KMS-11 (cell line): ENCODE data around the gene STAM.
A peak's percentile ranks its signal among the peaks of the same experiment; 100 is the strongest.

ENCODE experiments used
- H2AFZ ChIP-seq: fragments of 200-600 bp; sonication (generic); 2 replicates; pipeline ENCODE4 v1.6.1; 2016; ENCODE audit warnings: antibody characterized with exemption, mixed run types, low read depth
- H3K27ac ChIP-seq: fragments of 200-600 bp; sonication (generic); 2 replicates; pipeline ENCODE4 v1.6.1; 2016; ENCODE audit warnings: mild to moderate bottlenecking, mixed run types
- H3K27me3 ChIP-seq: fragments of 200-600 bp; sonication (generic); 2 replicates; pipeline ENCODE4 v1.6.1; 2017; ENCODE audit warnings: mild to moderate bottlenecking, low read depth, mixed run types, moderate library complexity; ENCODE audit not compliant: insufficient read depth
- H3K36me3 ChIP-seq: fragments of 200-600 bp; sonication (generic); 2 replicates; pipeline ENCODE4 v1.6.1; 2017; ENCODE audit warnings: mild to moderate bottlenecking, mixed run types; ENCODE audit not compliant: insufficient read depth
- H3K4me1 ChIP-seq: fragments of 200-600 bp; sonication (generic); 2 replicates; pipeline ENCODE4 v1.6.1; 2016; ENCODE audit warnings: mild to moderate bottlenecking, low read depth, mixed run types; ENCODE audit not compliant: poor library complexity, severe bottlenecking
- H3K4me2 ChIP-seq: fragments of 200-600 bp; sonication (generic); 2 replicates; pipeline ENCODE4 v1.7.0; 2016; ENCODE audit warnings: mild to moderate bottlenecking, mixed run types
- H3K4me3 ChIP-seq: fragments of 200-600 bp; sonication (generic); IDR thresholded peaks from 2 replicates; pipeline ENCODE4 v1.6.1; 2017; ENCODE audit warnings: low read depth, low read length, mixed read lengths; ENCODE audit not compliant: insufficient read depth
- H3K79me2 ChIP-seq: fragments of 200-600 bp; sonication (generic); 2 replicates; pipeline ENCODE4 v1.6.1; 2016; ENCODE audit warnings: low read depth, mixed run types; ENCODE audit not compliant: insufficient read depth
- H3K9ac ChIP-seq: fragments of 200-600 bp; sonication (generic); 2 replicates; pipeline ENCODE4 v1.6.1; 2016; ENCODE audit warnings: mild to moderate bottlenecking, mixed run types
- H4K20me1 ChIP-seq: fragments of 200-600 bp; sonication (generic); 2 replicates; pipeline ENCODE4 v1.6.1; 2016; ENCODE audit warnings: mild to moderate bottlenecking, mixed run types; ENCODE audit not compliant: insufficient read depth
- TF ChIP-seq, protein P1 (sequence below): fragments of 200-600 bp; sonication (generic); conservative IDR thresholded peaks from 2 replicates; pipeline ENCODE4 v1.6.1; 2017; ENCODE audit warnings: low read depth, mild to moderate bottlenecking, antibody characterized with exemption, low read length, moderate library complexity, mixed read lengths

Gene STAM

DNA sequence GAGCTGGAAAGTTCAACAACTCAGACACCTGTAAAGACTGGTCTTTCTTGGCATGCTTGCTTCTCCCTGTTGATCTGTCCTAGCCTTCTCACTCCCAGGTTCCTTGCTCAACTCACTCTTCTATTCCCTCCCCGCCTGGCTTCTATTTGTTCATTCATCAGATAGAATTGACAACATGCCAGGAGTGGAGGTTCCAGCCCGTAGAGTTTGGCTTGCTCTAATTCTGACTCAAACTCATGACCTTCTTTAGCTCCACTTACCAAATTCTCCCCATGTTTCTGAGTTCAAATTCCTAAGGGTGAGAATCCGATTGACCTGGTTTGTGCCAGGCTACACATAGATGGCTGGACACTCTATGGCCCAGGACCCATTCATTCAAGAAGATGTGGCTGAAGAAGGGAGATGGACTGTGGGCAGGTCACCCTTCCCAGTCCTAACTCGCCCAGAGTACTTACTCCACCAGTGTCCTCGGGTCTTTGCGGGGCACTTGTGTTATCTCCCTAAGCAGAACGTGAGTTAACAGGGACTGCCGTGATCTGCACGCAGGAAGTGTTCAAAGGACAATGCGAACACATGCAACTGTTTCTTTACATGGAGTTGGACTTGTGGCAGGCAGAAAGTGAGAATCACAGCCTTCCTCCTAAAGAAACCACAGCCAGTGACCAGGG is 104.1 kb downstream of the STAM start:
- Histone ChIP-seq H3K4me1 (peaks cover 17% of the 10 kb centered on the region), H3K27ac (no peak overlapping the region), H3K4me2 (no peak overlapping the region), H3K9ac (no peak overlapping the region), H3K4me3 (no peak overlapping the region), H3K27me3 (no peaks in the 10 kb centered on the region), H2AFZ (no peak overlapping the region), H3K79me2 (no peaks in the 10 kb centered on the region), H4K20me1 (no peaks in the 10 kb centered on the region), H3K36me3 (no peaks in the 10 kb centered on the region)
- TF ChIP-seq, protein P1, sequence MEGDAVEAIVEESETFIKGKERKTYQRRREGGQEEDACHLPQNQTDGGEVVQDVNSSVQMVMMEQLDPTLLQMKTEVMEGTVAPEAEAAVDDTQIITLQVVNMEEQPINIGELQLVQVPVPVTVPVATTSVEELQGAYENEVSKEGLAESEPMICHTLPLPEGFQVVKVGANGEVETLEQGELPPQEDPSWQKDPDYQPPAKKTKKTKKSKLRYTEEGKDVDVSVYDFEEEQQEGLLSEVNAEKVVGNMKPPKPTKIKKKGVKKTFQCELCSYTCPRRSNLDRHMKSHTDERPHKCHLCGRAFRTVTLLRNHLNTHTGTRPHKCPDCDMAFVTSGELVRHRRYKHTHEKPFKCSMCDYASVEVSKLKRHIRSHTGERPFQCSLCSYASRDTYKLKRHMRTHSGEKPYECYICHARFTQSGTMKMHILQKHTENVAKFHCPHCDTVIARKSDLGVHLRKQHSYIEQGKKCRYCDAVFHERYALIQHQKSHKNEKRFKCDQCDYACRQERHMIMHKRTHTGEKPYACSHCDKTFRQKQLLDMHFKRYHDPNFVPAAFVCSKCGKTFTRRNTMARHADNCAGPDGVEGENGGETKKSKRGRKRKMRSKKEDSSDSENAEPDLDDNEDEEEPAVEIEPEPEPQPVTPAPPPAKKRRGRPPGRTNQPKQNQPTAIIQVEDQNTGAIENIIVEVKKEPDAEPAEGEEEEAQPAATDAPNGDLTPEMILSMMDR, result no peak

DNA sequence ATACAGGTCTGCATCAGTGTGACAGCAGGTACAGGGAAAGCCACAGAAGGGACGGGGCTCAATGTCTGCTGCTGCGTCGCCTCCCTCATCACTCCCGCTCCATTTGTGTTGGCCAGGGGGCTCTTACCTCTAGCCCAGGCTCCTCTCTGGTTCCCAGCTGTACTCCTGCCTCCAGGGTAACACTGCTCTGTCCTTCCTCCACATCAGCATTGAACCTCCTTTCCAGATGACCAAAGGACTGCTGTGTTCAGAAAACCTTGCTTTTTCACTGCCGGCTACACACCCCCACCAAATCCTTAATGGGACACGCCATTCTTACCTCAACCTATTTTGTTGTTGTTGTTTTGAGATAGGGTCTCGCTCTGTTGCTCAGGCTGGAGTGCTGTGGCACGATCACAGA is 105.9 kb downstream of the STAM start:
- H2AFZ ChIP-seq, result no peak overlapping the region
- no peaks in the 10 kb centered on the region for H3K27me3 ChIP-seq
- H3K79me2 ChIP-seq, result no peaks in the 10 kb centered on the region
- H4K20me1 ChIP-seq, result no peaks in the 10 kb centered on the region
- TF ChIP-seq, protein P1, result no peak
- no peak overlapping the region for H3K4me2 ChIP-seq
- no peak overlapping the region for H3K27ac ChIP-seq
- H3K9ac ChIP-seq, result no peak overlapping the region
- H3K4me1 ChIP-seq, result peaks cover under 1% of the 10 kb centered on the region
- no peak overlapping the region for H3K4me3 ChIP-seq
- H3K36me3 ChIP-seq, result no peaks in the 10 kb centered on the region

DNA sequence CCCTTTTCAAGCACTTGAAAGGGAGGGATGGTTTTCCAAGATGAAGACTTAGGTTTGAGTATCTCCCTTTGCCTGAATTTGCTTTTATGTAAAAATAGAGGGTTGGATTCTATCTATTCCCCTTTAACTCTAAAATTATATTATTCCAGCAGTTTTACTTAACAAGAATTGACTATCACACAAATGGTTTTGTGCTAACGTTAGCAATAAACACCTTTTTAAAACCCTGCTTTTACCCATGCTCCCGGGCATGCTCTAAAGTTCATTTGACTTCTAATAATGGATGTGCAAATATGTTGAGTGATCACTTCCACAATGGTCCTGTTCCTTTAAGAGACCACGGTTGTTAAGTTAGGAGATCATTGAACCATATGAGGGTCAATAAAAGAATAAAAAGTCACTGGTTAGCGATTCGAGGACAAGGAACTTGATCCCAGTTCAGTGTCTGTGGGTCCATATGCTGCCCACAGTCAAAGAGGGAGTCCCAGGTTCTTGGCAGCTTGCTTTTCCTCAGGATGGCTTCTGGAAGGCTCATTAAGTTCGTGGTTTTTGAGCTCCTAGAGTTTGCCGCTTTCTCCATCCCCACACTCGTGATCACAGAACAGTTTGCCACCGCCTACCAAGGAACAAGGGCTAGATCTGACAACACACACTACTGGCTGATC is 108.0 kb downstream of the STAM start, which contains the start of gene TMEM236:
TMEM236 (plus strand) TSS at position 421 of the 665 bp plus-strand sequence; CDS start at position 516, 95 bp downstream.
- Histone ChIP-seq H3K27ac (no peak within 1 kb of the TSS), H3K4me3 (no peak within 1 kb of the TSS), H3K4me1 (peaks cover 19% of the 10 kb centered on the region), H3K4me2 (no peak within 1 kb of the TSS), H2AFZ (no peak within 1 kb of the TSS), H4K20me1 (no peaks in the 10 kb centered on the region), H3K9ac (no peak within 1 kb of the TSS), H3K79me2 (no peaks in the 10 kb centered on the region), H3K27me3 (no peaks in the 10 kb centered on the region), H3K36me3 (no peaks in the 10 kb centered on the region)
- TF ChIP-seq, protein P1, result no peak

DNA sequence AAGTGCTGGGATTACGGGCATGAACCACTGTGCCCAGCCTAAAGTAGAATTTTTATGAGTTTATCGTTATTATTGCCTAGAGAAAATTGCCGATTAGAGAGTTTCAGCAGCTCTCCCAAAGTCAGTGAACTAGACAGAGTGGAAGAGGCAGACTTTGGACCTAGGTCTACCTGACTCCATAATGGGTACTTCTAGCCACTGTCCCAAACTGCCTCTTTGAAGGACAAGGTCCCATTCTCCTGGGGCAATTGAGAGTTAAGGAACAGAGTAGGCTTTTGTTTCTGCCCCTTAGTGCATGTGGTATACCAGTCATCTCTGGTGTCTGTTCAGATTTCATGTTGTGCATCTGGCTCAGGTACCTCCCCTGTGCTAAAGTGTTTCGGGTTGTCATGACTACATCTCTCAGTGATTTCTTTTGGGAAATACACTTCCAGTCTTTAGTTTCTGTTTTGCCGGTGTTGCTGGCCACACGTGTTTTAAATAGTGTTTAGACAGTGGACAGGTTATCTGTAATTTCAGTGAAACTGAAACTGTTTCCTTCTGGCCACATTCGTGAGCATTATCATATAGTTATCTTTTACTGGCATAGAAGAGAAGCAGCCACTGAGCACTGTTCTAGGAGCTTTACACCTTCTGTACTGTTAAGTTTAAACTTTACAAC is 112.7 kb downstream of the STAM start:
- H3K4me2 ChIP-seq, result peak overlapping the region; percentile 74
- no peak overlapping the region for H3K4me3 ChIP-seq
- H3K27me3 ChIP-seq, result no peaks in the 10 kb centered on the region
- TF ChIP-seq, protein P1, result no peak
- no peaks in the 10 kb centered on the region for H4K20me1 ChIP-seq
- no peaks in the 10 kb centered on the region for H3K36me3 ChIP-seq
- H3K79me2 ChIP-seq, result no peaks in the 10 kb centered on the region
- H3K9ac ChIP-seq, result peak overlapping the region; percentile 40
- peak overlapping the region; percentile 47; the same call in 1 of the 2 replicates for H2AFZ ChIP-seq
- peaks cover 31% of the 10 kb centered on the region for H3K4me1 ChIP-seq
- H3K27ac ChIP-seq, result peak overlapping the region; percentile 76
